SK-N-SH (cell line): ENCODE data around the gene NDRG2. TPM values are rescaled to one million over a fixed set of nuclear protein-coding genes. Genes with fewer than 3 reads are reported as not detected.

Experiments
- CTCF ChIA-PET: fragments of 300-600, 350-600 bp; formaldehyde crosslinking; extraction: SDS; loops from one replicate; lab custom pipeline; 2021; lab: Yijun Ruan, JAX
- POLR2A ChIA-PET: fragments of 350-600 bp; sonication (Branson Sonifier 250); formaldehyde crosslinking; extraction: SDS; loops from one replicate; lab custom pipeline; 2020; ENCODE audit warnings: antibody characterized with exemption, inconsistent platforms; lab: Yijun Ruan, JAX
- DNase-seq: peaks from one replicate; pipeline ENCODE4 v3.0.0; 2012
- H2AFZ ChIP-seq: fragments of 200-600 bp; sonication (generic); 2 replicates; pipeline ENCODE4 v1.8.1; 2016; ENCODE audit warnings: antibody characterized with exemption, mild to moderate bottlenecking, low read depth
- H3F3A ChIP-seq: fragments of 200-600 bp; sonication (generic); replicated peaks from 2 replicates; pipeline ENCODE3; 2016; ENCODE audit warnings: antibody characterized with exemption, mild to moderate bottlenecking; ENCODE audit not compliant: insufficient read depth
- H3K27ac ChIP-seq, 2 experiments: fragments of 200-500 bp in 1 of 2; fragments of 200-600 bp in 1 of 2; sonication (Bioruptor generic) in 1 of 2; sonication (generic), shearing (Covaris generic) in 1 of 2; 2 replicates each; pipeline versions ENCODE4 v1.5.1 to v1.6.1; 2014 to 2016; ENCODE audit warnings: low read depth in 2 of 2, inconsistent platforms in 1 of 2, low read length in 1 of 2, mild to moderate bottlenecking in 1 of 2, mixed read lengths in 1 of 2
- H3K27me3 ChIP-seq: fragments of 200-600 bp; sonication (generic), shearing (Covaris generic); 2 replicates; pipeline ENCODE4 v1.6.1; 2016; ENCODE audit warnings: mixed run types; ENCODE audit not compliant: insufficient read depth
- H3K36me3 ChIP-seq, 2 experiments: fragments of 200-500 bp in 1 of 2; fragments of 200-600 bp in 1 of 2; sonication (Bioruptor generic) in 1 of 2; sonication (generic) in 1 of 2; replicated peaks in 1 of 2; 2 replicates each; pipeline versions ENCODE3 to v1.5.1; 2014 to 2016; ENCODE audit warnings: low read length in 1 of 2, mild to moderate bottlenecking in 1 of 2; ENCODE audit not compliant: insufficient read depth in 2 of 2, control insufficient read depth in 1 of 2
- H3K4me1 ChIP-seq, 2 experiments: fragments of 200-500 bp in 1 of 2; fragments of 200-600 bp in 1 of 2; sonication (Bioruptor generic) in 1 of 2; sonication (generic), shearing (Covaris generic) in 1 of 2; 2 replicates each; pipeline versions ENCODE4 v1.5.1 to v1.6.1; 2014 to 2016; ENCODE audit warnings: low read depth in 1 of 2, low read length in 1 of 2, mixed run types in 1 of 2; ENCODE audit not compliant: insufficient read depth in 2 of 2, control insufficient read depth in 1 of 2
- H3K4me2 ChIP-seq: fragments of 200-600 bp; sonication (generic), shearing (Covaris generic); 2 replicates; pipeline ENCODE4 v1.6.1; 2017; ENCODE audit warnings: mixed run types
- H3K4me3 ChIP-seq, 2 experiments: fragments of 200-500 bp in 1 of 2; fragments of 200-600 bp in 1 of 2; sonication (Bioruptor generic) in 1 of 2; sonication (generic), shearing (Covaris generic) in 1 of 2; 2 replicates each; pipeline versions ENCODE4 v1.5.1 to v1.8.1; 2014 to 2016; ENCODE audit warnings: low read depth in 2 of 2, inconsistent platforms in 1 of 2, low read length in 1 of 2, mild to moderate bottlenecking in 1 of 2, mixed read lengths in 1 of 2, moderate library complexity in 1 of 2
- H3K79me2 ChIP-seq: fragments of 200-600 bp; sonication (generic); 2 replicates; pipeline ENCODE4 v1.8.1; 2017; ENCODE audit warnings: mild to moderate bottlenecking; ENCODE audit not compliant: insufficient read depth
- H3K9ac ChIP-seq: fragments of 200-600 bp; sonication (generic); 2 replicates; pipeline ENCODE4 v1.6.1; 2017; ENCODE audit warnings: mixed run types
- H3K9me2 ChIP-seq: fragments of 200-600 bp; sonication (generic); 2 replicates; pipeline ENCODE4 v1.6.1; 2017; ENCODE audit warnings: mixed run types
- H3K9me3 ChIP-seq: fragments of 200-600 bp; sonication (generic); 2 replicates; pipeline ENCODE4 v1.6.1; 2017; ENCODE audit warnings: mixed run types, mild to moderate bottlenecking, moderate library complexity
- H4K20me1 ChIP-seq: fragments of 200-600 bp; sonication (generic); 2 replicates; pipeline ENCODE4 v1.6.1; 2017; ENCODE audit warnings: mild to moderate bottlenecking, mixed run types; ENCODE audit not compliant: insufficient read depth
- CHD2 ChIP-seq: fragments of 150-350 bp; IDR thresholded peaks from 2 replicates; pipeline ENCODE4 v1.6.1; 2018; ENCODE audit warnings: low read length; ENCODE audit not compliant: partially characterized antibody
- CTCF ChIP-seq: fragments of 200-600 bp; sonication (generic); IDR thresholded peaks from 2 replicates; pipeline ENCODE4 v1.6.1; 2017; ENCODE audit warnings: antibody characterized with exemption, mild to moderate bottlenecking, moderate library complexity
- ELF1 ChIP-seq: IDR thresholded peaks from 2 replicates; pipeline ENCODE4 v1.4.0; 2012
- EP300 ChIP-seq, 2 experiments: IDR thresholded peaks; 2 replicates each; pipeline versions ENCODE4 v1.4.0 to v1.6.1; 2012; ENCODE audit warnings: borderline replicate concordance in 1 of 2, low read depth in 1 of 2, low read length in 1 of 2
- EZH2phosphoT487 ChIP-seq: fragments of 200-600 bp; sonication (generic); IDR thresholded peaks from 2 replicates; pipeline ENCODE4 v1.6.1; 2017; ENCODE audit warnings: low read depth, mixed run types, mild to moderate bottlenecking, antibody characterized with exemption, moderate library complexity, borderline replicate concordance
- GATA2 ChIP-seq: sonication (generic); formaldehyde crosslinking; IDR thresholded peaks from 2 replicates; pipeline ENCODE4 v1.5.0; 2020; ENCODE audit warnings: mild to moderate bottlenecking, missing genetic modification reagents
- IRF3 ChIP-seq: fragments of 150-350 bp; IDR thresholded peaks from 2 replicates; pipeline ENCODE4 v1.6.1; 2016; ENCODE audit warnings: mild to moderate bottlenecking, low read depth, low read length
- MEF2A ChIP-seq: IDR thresholded peaks from 2 replicates; pipeline ENCODE4 v1.4.0; 2012; ENCODE audit warnings: low read depth, borderline replicate concordance
- NFIC ChIP-seq: IDR thresholded peaks from 2 replicates; pipeline ENCODE4 v1.4.0; 2012; ENCODE audit warnings: borderline replicate concordance
- RAD21 ChIP-seq: IDR thresholded peaks from 2 replicates; pipeline ENCODE4 v1.6.1; 2012; ENCODE audit warnings: mild to moderate bottlenecking, low read length
- RXRA ChIP-seq: IDR thresholded peaks from 2 replicates; pipeline ENCODE4 v1.4.0; 2012; ENCODE audit warnings: low read depth, mild to moderate bottlenecking, borderline replicate concordance
- SIN3A ChIP-seq: IDR thresholded peaks from 2 replicates; pipeline ENCODE4 v1.6.1; 2012; ENCODE audit warnings: low read depth, mild to moderate bottlenecking, low read length, moderate library complexity, borderline replicate concordance
- TEAD4 ChIP-seq: IDR thresholded peaks from 2 replicates; pipeline ENCODE4 v1.4.0; 2012; ENCODE audit warnings: mild to moderate bottlenecking, borderline replicate concordance; ENCODE audit not compliant: insufficient read depth
- USF2 ChIP-seq: fragments of 150-350 bp; IDR thresholded peaks from 2 replicates; pipeline ENCODE4 v1.6.1; 2017; ENCODE audit warnings: antibody characterized with exemption, low read length, low read depth, borderline replicate concordance
- YY1 ChIP-seq: IDR thresholded peaks from 2 replicates; pipeline ENCODE4 v1.4.0; 2012; ENCODE audit warnings: low read depth, mild to moderate bottlenecking
- ZBTB33 ChIP-seq: IDR thresholded peaks from 2 replicates; pipeline ENCODE4 v1.4.0; 2012; ENCODE audit warnings: low read depth, borderline replicate concordance
- WGBS: methylation state at CpG from one replicate; pipeline ENCODE4 v1.1.6; 2017; ENCODE audit warnings: low lambda C conversion rate; 5-methylcytosine and 5-hydroxymethylcytosine counted together
- polyA plus RNA-seq, 3 experiments: library from polyadenylated mRNA; depleted of rRNA; stranded (reverse); fragments of >200 nt; gene quantifications; 2 replicates each; pipeline ENCODE4 v1.2.3, GENCODE V29; 2012

NDRG2 gene
- polyA plus RNA-seq, 1 of the 3 experiments (the other 2 are of a cell fraction), result 15.8 TPM

GRCh38 chr14:20973501-20973900 is 51.4 kb downstream of the NDRG2 start:
- Histone ChIP-seq H3K9ac (no peak overlapping the region), H3K9me2 (no peaks in the 10 kb centered on the region), H3K79me2 (no peaks in the 10 kb centered on the region), H3K36me3 (no peaks in the 10 kb centered on the region), H3K27ac (no peak overlapping the region), H3K27me3 (no peaks in the 10 kb centered on the region), H3K9me3 (no peaks in the 10 kb centered on the region), H3K4me3 (no peak overlapping the region), H3K4me2 (no peak overlapping the region), H4K20me1 (no peaks in the 10 kb centered on the region), H2AFZ (no peak overlapping the region), H3K4me1 (peaks cover 0 to 3% of the 10 kb centered on the region in 2 experiments; a peak in 1 of 4 replicates), H3F3A (peaks cover 3% of the 10 kb centered on the region)
- 89% methylated on average over 3 of the region's 3 CpGs for WGBS
- ChIA-PET POLR2A (no interaction called here), CTCF (interaction anchor here (1.3 to 4.2 kb wide), 4 partner anchors 8 to 131 kb away, joined by 4 to 79 read pairs (median 26); no protein-coding TSS in a partner anchor)
- TF ChIP-seq YY1 (no peak), EZH2phosphoT487 (no peak), SIN3A (no peak), GATA2 (no peak), MEF2A (no peak), USF2 (no peak), EP300 (IDR thresholded peaks at IDR 0.05; ENCODE audit: borderline replicate concordance in 1 of 2, low read depth in 1 of 2, low read length in 1 of 2) (no peak), IRF3 (no peak), ELF1 (no peak), TEAD4 (no peak), RXRA (no peak), CHD2 (no peak), NFIC (no peak), ZBTB33 (no peak), RAD21 (no peak), CTCF (no peak)
- DNase-seq, result no peak
